Liver (tissue), 9 donors: Measurements from ENCODE around the gene BARHL2. TPM values are rescaled to one million over a fixed set of nuclear protein-coding genes. Genes with fewer than 3 reads are reported as not detected.

Experiments used
- DNase-seq: peaks from one replicate; pipeline ENCODE4 v3.0.0-alpha.2; 2017; ENCODE audit warnings: low spot score
- H3K27ac ChIP-seq, 2 donors: one replicate each; pipeline ENCODE4 v1.7.0; 2013; ENCODE audit warnings: inconsistent platforms in 2 of 2, low read length in 2 of 2, control low read depth in 1 of 2, low read depth in 1 of 2, mild to moderate bottlenecking in 1 of 2
- H3K27me3 ChIP-seq, 4 donors: one replicate each; pipeline versions ENCODE4 v1.6.1 to v1.7.0; 2013; ENCODE audit warnings: low read length in 3 of 4, inconsistent platforms in 1 of 4, mild to moderate bottlenecking in 1 of 4, moderate library complexity in 1 of 4; ENCODE audit not compliant: control insufficient read depth in 4 of 4, insufficient read depth in 4 of 4
- H3K36me3 ChIP-seq, 4 donors: one replicate each; pipeline versions ENCODE4 v1.6.1 to v1.7.0; 2013; ENCODE audit warnings: low read length in 3 of 4, mild to moderate bottlenecking in 3 of 4, low read depth in 1 of 4, moderate library complexity in 1 of 4; ENCODE audit not compliant: control insufficient read depth in 4 of 4, insufficient read depth in 3 of 4
- H3K4me1 ChIP-seq, 4 donors: one replicate each; pipeline versions ENCODE4 v1.6.1 to v1.7.0; 2013; ENCODE audit warnings: low read length in 3 of 4, mild to moderate bottlenecking in 3 of 4, moderate library complexity in 1 of 4; ENCODE audit not compliant: control insufficient read depth in 4 of 4, insufficient read depth in 4 of 4
- H3K4me3 ChIP-seq, 3 donors: one replicate each; pipeline versions ENCODE4 v1.6.1 to v1.7.0; 2013; ENCODE audit warnings: low read length in 3 of 3, control low read depth in 1 of 3, low read depth in 1 of 3, mild to moderate bottlenecking in 1 of 3
- H3K9ac ChIP-seq, 2 donors: one replicate each; pipeline ENCODE4 v1.7.0; 2013; ENCODE audit warnings: low read length in 2 of 2, mild to moderate bottlenecking in 2 of 2, moderate library complexity in 2 of 2, control low read depth in 1 of 2, low read depth in 1 of 2
- H3K9me3 ChIP-seq, 4 donors: one replicate each; pipeline versions ENCODE4 v1.6.1 to v1.7.0; 2013; ENCODE audit warnings: low read length in 3 of 4; ENCODE audit not compliant: control insufficient read depth in 4 of 4
- JUND ChIP-seq, 2 donors: IDR thresholded peaks; 2 replicates each; pipeline ENCODE4 v1.6.1; 2016; ENCODE audit warnings: antibody characterized with exemption in 2 of 2
- NR2F2 ChIP-seq: IDR thresholded peaks from 2 replicates; pipeline ENCODE4 v1.6.1; 2016; ENCODE audit warnings: antibody characterized with exemption
- RAD21 ChIP-seq, 2 donors: IDR thresholded peaks; 2 replicates each; pipeline ENCODE4 v1.6.1; 2016; ENCODE audit warnings: antibody characterized with exemption in 2 of 2, mild to moderate bottlenecking in 2 of 2
- REST ChIP-seq: IDR thresholded peaks from 2 replicates; pipeline ENCODE4 v1.6.1; 2016; ENCODE audit warnings: antibody characterized with exemption, mild to moderate bottlenecking
- SP1 ChIP-seq: IDR thresholded peaks from 2 replicates; pipeline ENCODE4 v1.6.1; 2018; ENCODE audit warnings: antibody characterized with exemption, mild to moderate bottlenecking
- YY1 ChIP-seq: IDR thresholded peaks from 2 replicates; pipeline ENCODE4 v1.6.1; 2016; ENCODE audit warnings: antibody characterized with exemption, mild to moderate bottlenecking
- WGBS: extraction: QIAGEN DNeasy Blood & Tissue Kit; methylation state at CpG from one replicate; pipeline ENCODE4 v1.1.7; 2013; 5-methylcytosine and 5-hydroxymethylcytosine counted together
- polyA plus RNA-seq, 2 donors: library from polyadenylated mRNA; stranded (reverse) in 1 of 2; unstranded in 1 of 2; fragments of 200-250 nt in 1 of 2; fragments of >200 nt in 1 of 2; fragmentation: Nextera tagmentation in 1 of 2; extraction: Ambion mirVana in 1 of 2; gene quantifications; one replicate each; pipeline versions ENCODE4 v1.2.1 to v1.2.3, GENCODE V29; 2013 to 2015
- total RNA-seq, 2 donors: library from RNA; depleted of rRNA; stranded (reverse); fragments of >200 nt; gene quantifications; one replicate each; pipeline ENCODE4 v1.2.3, GENCODE V29; 2014
- TF ChIP-seq, protein P1 (sequence below): IDR thresholded peaks from 2 replicates; pipeline ENCODE4 v1.6.1; 2016; ENCODE audit warnings: antibody characterized with exemption
- donor health status: healthy.
- donor health status: healthy.
- donor health status: healthy.
- donor health status: healthy.
- donor health status: healthy.

BARHL2 gene
- total and polyA plus RNA-seq, 4 donors, result not detected

- no peak for TF ChIP-seq RAD21 (IDR thresholded peaks at IDR 0.05)
- H3K27me3 ChIP-seq, result peaks cover 0 to 44% (median 26%) of the 10 kb centered on the region in 4 donors
- peaks cover 14 to 33% (median 24%) of the 10 kb centered on the region in 4 donors for H3K4me1 ChIP-seq
- no peak overlapping the region for H3K9ac ChIP-seq
- H3K36me3 ChIP-seq, result no peaks in the 10 kb centered on the region
- no peak overlapping the region for H3K27ac ChIP-seq
- WGBS, result 6% methylated on average over 44 of the region's 44 CpGs
- peak overlapping the region in 1 of 3 donors; percentile 27 for H3K4me3 ChIP-seq
- H3K9me3 ChIP-seq, result peaks cover 0 to 3% (median 0%) of the 10 kb centered on the region in 4 donors
- DNase-seq, result no peak
Measured at GRCh38 chr1:90725657-90726424, 8.7 kb upstream of the BARHL2 start.

DNA sequence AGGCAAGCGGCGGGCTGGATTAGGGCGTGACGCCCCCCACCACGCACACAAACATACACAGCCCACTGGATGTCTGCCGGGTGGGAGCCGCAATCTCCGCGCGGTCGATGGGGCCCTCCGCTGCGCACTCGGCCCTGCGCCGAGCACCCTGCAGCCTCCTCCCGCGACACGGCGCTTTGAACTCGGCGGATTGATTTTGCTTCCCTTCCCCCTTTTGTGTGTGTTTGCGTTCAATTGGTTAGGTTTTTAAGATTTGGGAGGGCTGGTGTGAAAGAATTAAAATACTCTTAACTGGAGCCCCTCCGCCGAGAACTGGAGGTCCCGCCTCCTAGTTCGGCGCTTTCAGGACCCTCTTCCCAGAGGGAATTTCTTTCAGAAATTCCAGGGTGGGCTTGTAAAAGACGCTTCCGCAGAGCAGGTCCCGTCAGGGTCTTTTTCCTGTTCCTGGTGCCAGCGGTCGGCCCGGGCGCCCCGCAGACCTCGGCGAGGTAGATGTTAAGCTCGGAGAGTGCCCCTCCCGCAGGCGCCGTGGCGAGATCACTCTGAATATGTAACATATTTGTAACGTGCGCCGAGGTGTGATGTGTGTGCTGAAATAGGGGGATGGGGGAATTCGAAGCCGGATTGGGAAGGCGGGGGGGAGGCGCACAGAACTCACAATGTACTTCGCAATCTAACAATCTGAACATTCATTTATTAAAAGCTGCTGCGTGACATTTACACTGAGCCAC, 8.0 kb upstream of the BARHL2 start:
- WGBS, result 6% methylated on average over 52 of the region's 52 CpGs

DNA sequence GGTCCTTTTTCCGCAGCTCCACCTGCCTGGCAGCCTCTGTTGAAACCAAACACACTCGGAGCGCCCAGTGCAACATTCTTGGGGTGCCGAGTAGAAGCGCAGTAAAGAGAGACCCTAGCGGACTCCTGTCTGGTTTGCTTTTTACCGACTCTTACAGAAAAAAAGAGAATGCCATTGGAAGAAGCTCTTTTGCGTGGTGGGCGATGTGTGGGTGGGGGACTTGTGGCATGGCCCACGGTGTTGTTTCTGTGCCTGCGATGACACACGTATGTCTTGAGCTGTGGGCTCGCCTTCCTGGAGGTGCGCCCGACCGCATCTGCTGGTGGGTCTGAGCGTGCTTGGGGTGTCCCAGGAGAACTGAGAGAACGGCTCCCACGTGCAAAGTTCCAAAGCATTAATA, 7.3 kb upstream of the BARHL2 start:
- H3K4me3 ChIP-seq, result no peak overlapping the region

More for the DNA sequence above, 8.0 kb upstream of the BARHL2 start:
- DNase-seq, result no peak
- H3K9ac ChIP-seq, result no peak overlapping the region
- TF ChIP-seq REST (no peak), NR2F2 (no peak)
- H3K27me3 ChIP-seq, result peaks cover 0 to 49% (median 25%) of the 10 kb centered on the region in 4 donors
- H3K4me1 ChIP-seq, result peaks cover 10 to 27% (median 20%) of the 10 kb centered on the region in 4 donors
- H3K4me3 ChIP-seq, result peak overlapping the region in 1 of 3 donors; percentile 27
- peaks cover 0 to 3% (median under 1%) of the 10 kb centered on the region in 4 donors for H3K9me3 ChIP-seq
- no peak overlapping the region for H3K27ac ChIP-seq
- H3K36me3 ChIP-seq, result no peaks in the 10 kb centered on the region

DNA sequence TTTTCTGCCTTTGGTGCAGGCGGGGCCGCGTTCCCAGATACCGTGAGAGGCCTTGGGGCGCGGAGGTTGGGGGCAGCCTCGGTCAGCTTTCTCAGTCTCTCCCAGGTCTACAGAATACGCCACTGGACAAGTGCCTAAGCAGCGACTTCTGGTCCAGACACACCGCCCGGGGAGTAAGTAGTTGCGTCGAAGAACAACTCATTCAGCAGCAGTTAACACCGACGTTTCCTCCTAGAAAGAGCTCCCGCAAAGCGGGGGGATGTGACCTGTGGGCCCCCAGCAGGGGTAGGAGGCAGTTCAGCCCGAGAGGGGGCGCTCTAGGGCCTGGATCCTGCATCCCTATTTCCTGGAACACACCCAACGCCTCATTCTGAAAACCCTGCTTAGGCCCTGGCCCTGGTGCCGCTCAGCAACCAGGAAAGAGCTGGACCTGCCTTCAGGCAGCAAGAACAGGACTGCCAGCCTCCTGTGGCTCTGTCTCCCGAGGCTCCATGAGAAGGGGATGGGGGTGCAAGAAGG, 6.5 kb upstream of the BARHL2 start:
- no peak overlapping the region for H3K9ac ChIP-seq
- H3K27ac ChIP-seq, result no peak overlapping the region
- peaks cover 0 to 5% (median 0%) of the 10 kb centered on the region in 4 donors for H3K9me3 ChIP-seq
- no peak for DNase-seq
- 7% methylated on average over 22 of the region's 22 CpGs for WGBS
- peaks cover 15 to 28% (median 22%) of the 10 kb centered on the region in 4 donors for H3K4me1 ChIP-seq
- peak overlapping the region in 2 of 3 donors; percentile 17 to 45 for H3K4me3 ChIP-seq
- no peaks in the 10 kb centered on the region for H3K36me3 ChIP-seq
- no peak for TF ChIP-seq YY1
- TF ChIP-seq RAD21 (IDR thresholded peaks at IDR 0.05), result no peak
- peaks cover 2 to 41% (median 20%) of the 10 kb centered on the region in 4 donors for H3K27me3 ChIP-seq

More for the DNA sequence above, 7.3 kb upstream of the BARHL2 start:
- 12% methylated on average over 19 of the region's 19 CpGs for WGBS
- peaks cover 0 to 5% (median 0%) of the 10 kb centered on the region in 4 donors for H3K9me3 ChIP-seq
- H3K27ac ChIP-seq, result no peak overlapping the region
- no peaks in the 10 kb centered on the region for H3K36me3 ChIP-seq
- no peak for DNase-seq
- H3K4me1 ChIP-seq, result peaks cover 12 to 26% (median 18%) of the 10 kb centered on the region in 4 donors
- peaks cover 0 to 46% (median 21%) of the 10 kb centered on the region in 4 donors for H3K27me3 ChIP-seq
- TF ChIP-seq SP1 (no peak), JUND (IDR thresholded peaks at IDR 0.05) (no peak)
- TF ChIP-seq, protein P1, sequence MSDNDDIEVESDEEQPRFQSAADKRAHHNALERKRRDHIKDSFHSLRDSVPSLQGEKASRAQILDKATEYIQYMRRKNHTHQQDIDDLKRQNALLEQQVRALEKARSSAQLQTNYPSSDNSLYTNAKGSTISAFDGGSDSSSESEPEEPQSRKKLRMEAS, result no peak
- no peak overlapping the region for H3K9ac ChIP-seq
